ENCODE measurements around the gene TNFRSF14.

Gene TNFRSF14

GRCh38 chr1:2530513-2531361 lies 25.4 kb upstream of the TNFRSF14 start:
- TF ChIP-seq CTCF (IDR thresholded peaks at IDR 0.05; ENCODE audit: low read depth, low read length, poor library complexity, severe bottlenecking) (no peak), EZH2phosphoT487 (IDR thresholded peaks at IDR 0.05; ENCODE audit: borderline replicate concordance, low read length) (peak; percentile 18; the same call in 1 of the 2 replicates)
- H3K79me2 ChIP-seq (ENCODE audit: control insufficient read depth, low read length): peaks cover 3% of the 10 kb centered on the region
- H3K27me3 ChIP-seq (ENCODE audit: control insufficient read depth, low read length): peaks cover 56% of the 10 kb centered on the region
- H3F3A ChIP-seq (ENCODE audit: control insufficient read depth, insufficient read depth): no peaks in the 10 kb centered on the region
- H3K4me2 ChIP-seq (ENCODE audit: low read length): no peak overlapping the region
- no peaks in the 10 kb centered on the region for H4K20me1 ChIP-seq (ENCODE audit: control insufficient read depth, insufficient read depth, low read depth, low read length)
- peaks cover 6% of the 10 kb centered on the region for H3K4me1 ChIP-seq (ENCODE audit: control insufficient read depth, low read length)
- no peaks in the 10 kb centered on the region for H3K9me3 ChIP-seq (ENCODE audit: control insufficient read depth, insufficient read depth, low read length)
- H3K36me3 ChIP-seq (ENCODE audit: control insufficient read depth, low read length): peaks cover 1% of the 10 kb centered on the region; the same call in 1 of the 2 replicates
- no peak overlapping the region for H3K4me3 ChIP-seq (ENCODE audit: low read length)
- no peaks in the 10 kb centered on the region for H3K9me2 ChIP-seq (replicated peaks; ENCODE audit: control insufficient read depth, low read length)
- H3K27ac ChIP-seq (ENCODE audit: low read depth, low read length): no peak overlapping the region

GRCh38 chr1:2532485-2533160 lies 23.5 kb upstream of the TNFRSF14 start:
- H3F3A ChIP-seq (ENCODE audit: control insufficient read depth, insufficient read depth): no peaks in the 10 kb centered on the region
- H3K4me2 ChIP-seq (ENCODE audit: low read length): no peak overlapping the region
- no peak overlapping the region for H3K4me3 ChIP-seq (ENCODE audit: low read length)
- H3K9me3 ChIP-seq (ENCODE audit: control insufficient read depth, insufficient read depth, low read length): no peaks in the 10 kb centered on the region
- no peaks in the 10 kb centered on the region for H3K9me2 ChIP-seq (replicated peaks; ENCODE audit: control insufficient read depth, low read length)
- H3K79me2 ChIP-seq (ENCODE audit: control insufficient read depth, low read length): no peaks in the 10 kb centered on the region
- no peaks in the 10 kb centered on the region for H4K20me1 ChIP-seq (ENCODE audit: control insufficient read depth, insufficient read depth, low read depth, low read length)
- peaks cover 46% of the 10 kb centered on the region for H3K27me3 ChIP-seq (ENCODE audit: control insufficient read depth, low read length)
- no peak for TF ChIP-seq EZH2phosphoT487 (IDR thresholded peaks at IDR 0.05; ENCODE audit: borderline replicate concordance, low read length)
- no peak for TF ChIP-seq CTCF (IDR thresholded peaks at IDR 0.05; ENCODE audit: low read depth, low read length, poor library complexity, severe bottlenecking)
- H3K27ac ChIP-seq (ENCODE audit: low read depth, low read length): no peak overlapping the region
- H3K36me3 ChIP-seq (ENCODE audit: control insufficient read depth, low read length): no peaks in the 10 kb centered on the region
- H3K4me1 ChIP-seq (ENCODE audit: control insufficient read depth, low read length): no peaks in the 10 kb centered on the region

GRCh38 chr1:2533365-2533764 lies 22.8 kb upstream of the TNFRSF14 start:
- Histone ChIP-seq H3K4me3 (ENCODE audit: low read length) (no peak overlapping the region), H3K4me1 (ENCODE audit: control insufficient read depth, low read length) (no peaks in the 10 kb centered on the region), H3K9me3 (ENCODE audit: control insufficient read depth, insufficient read depth, low read length) (no peaks in the 10 kb centered on the region), H3K4me2 (ENCODE audit: low read length) (no peak overlapping the region), H3K79me2 (ENCODE audit: control insufficient read depth, low read length) (no peaks in the 10 kb centered on the region), H4K20me1 (ENCODE audit: control insufficient read depth, insufficient read depth, low read depth, low read length) (no peaks in the 10 kb centered on the region), H3K9me2 (replicated peaks; ENCODE audit: control insufficient read depth, low read length) (no peaks in the 10 kb centered on the region), H3F3A (ENCODE audit: control insufficient read depth, insufficient read depth) (no peaks in the 10 kb centered on the region), H3K27ac (ENCODE audit: low read depth, low read length) (no peak overlapping the region), H3K36me3 (ENCODE audit: control insufficient read depth, low read length) (no peaks in the 10 kb centered on the region), H3K27me3 (ENCODE audit: control insufficient read depth, low read length) (peaks cover 39% of the 10 kb centered on the region)
- TF ChIP-seq CTCF (IDR thresholded peaks at IDR 0.05; ENCODE audit: low read depth, low read length, poor library complexity, severe bottlenecking) (no peak), EZH2phosphoT487 (IDR thresholded peaks at IDR 0.05; ENCODE audit: borderline replicate concordance, low read length) (no peak)

Measured in DOHH2 (cell line).